ENCODE results near the gene TAS1R3. TPM values are rescaled to one million over a fixed set of nuclear protein-coding genes. Genes with fewer than 3 reads are reported as not detected.

TAS1R3 gene
- total RNA-seq, 1 experiment from 2014 or later, result 0.31 TPM

DNA sequence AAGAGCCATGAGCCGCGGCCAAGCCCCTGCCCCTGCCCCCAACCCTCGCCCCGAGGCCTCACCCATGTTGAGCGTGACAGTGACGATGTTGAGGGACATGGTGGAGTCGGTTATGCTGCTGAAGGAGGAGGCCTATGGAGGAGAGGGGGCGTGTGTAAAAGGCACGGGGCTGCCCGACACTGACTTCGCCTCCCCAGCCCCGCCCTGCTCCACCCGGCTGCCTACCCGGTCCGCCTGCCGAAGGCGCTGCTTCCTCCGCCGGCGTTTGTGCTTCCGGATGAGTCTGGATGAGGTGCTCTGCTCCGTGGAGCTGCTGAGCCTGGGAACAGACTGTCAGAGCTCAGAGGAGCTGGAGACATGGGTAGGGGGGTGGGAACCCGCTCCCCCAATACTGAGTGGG, 9.1 kb downstream of the TAS1R3 start:
- intact Hi-C loops (cut with micrococcal nuclease; ENCODE audit: unreplicated experiment), result no loop called here

GRCh38 chr1:1340791-1341548, 9.9 kb downstream of the TAS1R3 start:
- H3K27ac ChIP-seq (ENCODE audit: low read length), result no peak overlapping the region
- DNase-seq (ENCODE audit: low read depth, low spot score) (no peak), ATAC-seq (no peak)
- no peaks in the 10 kb centered on the region for H3K27me3 ChIP-seq (ENCODE audit: control insufficient read depth, insufficient read depth, low read length)
- H3K9me3 ChIP-seq (ENCODE audit: control insufficient read depth, insufficient read depth, low read depth, low read length), result no peaks in the 10 kb centered on the region
- no peak overlapping the region for H3K4me3 ChIP-seq (ENCODE audit: low read depth in 2 of 2, low read length in 2 of 2)
- peaks cover 27% of the 10 kb centered on the region for H3K4me1 ChIP-seq (ENCODE audit: control insufficient read depth, insufficient read depth, low read length)
- in situ Hi-C loops (cut with HindIII; ENCODE audit: low pct_unique_long_range_greater_than_20kb, low sequenced_read_pairs), result no loop called here
- no peak for TF ChIP-seq REST (IDR thresholded peaks at IDR 0.05; ENCODE audit: insufficient read depth in 1 of 2, low read depth in 2 of 2, low read length in 1 of 2)
- TF ChIP-seq TCF7L2 (IDR thresholded peaks at IDR 0.05; ENCODE audit: low read depth, low read length), result no peak
- TF ChIP-seq POLR2AphosphoS5 (IDR thresholded peaks at IDR 0.05; ENCODE audit: low read depth, low read length), result no peak
- TF ChIP-seq SIN3A (IDR thresholded peaks at IDR 0.05; ENCODE audit: borderline replicate concordance, insufficient read depth, low read depth, low read length), result no peak
- no peak for TF ChIP-seq CTCF (IDR thresholded peaks at IDR 0.05)
- intact Hi-C loops (cut with micrococcal nuclease; ENCODE audit: unreplicated experiment), result no loop called here
- BruUV-seq (replicated peaks), result no TSS peak
- ChIA-PET CTCF (interaction anchor here (0.6 kb wide), 1 partner anchor 31 kb away, joined by 11 read pairs; no protein-coding TSS in a partner anchor), POLR2A (no interaction called here)
- H3K36me3 ChIP-seq (ENCODE audit: control insufficient read depth, insufficient read depth, low read length), result no peaks in the 10 kb centered on the region

More for the DNA sequence above, 9.1 kb downstream of the TAS1R3 start:
- Histone ChIP-seq H3K27me3 (ENCODE audit: control insufficient read depth, insufficient read depth, low read length) (no peaks in the 10 kb centered on the region), H3K9me3 (ENCODE audit: control insufficient read depth, insufficient read depth, low read depth, low read length) (no peaks in the 10 kb centered on the region), H3K36me3 (ENCODE audit: control insufficient read depth, insufficient read depth, low read length) (no peaks in the 10 kb centered on the region), H3K27ac (ENCODE audit: low read length) (no peak overlapping the region), H3K4me3 (ENCODE audit: low read depth in 2 of 2, low read length in 2 of 2) (no peak overlapping the region), H3K4me1 (ENCODE audit: control insufficient read depth, insufficient read depth, low read length) (peaks cover 19% of the 10 kb centered on the region)
- CTCF ChIA-PET, result no interaction called here
- no TSS peak for BruUV-seq (replicated peaks)
- DNase-seq (ENCODE audit: low read depth, low spot score), result no peak
- no peak for ATAC-seq
- in situ Hi-C loops (cut with HindIII; ENCODE audit: low pct_unique_long_range_greater_than_20kb, low sequenced_read_pairs), result no loop called here
- POLR2A ChIA-PET, result no interaction called here
- TF ChIP-seq REST (IDR thresholded peaks at IDR 0.05; ENCODE audit: insufficient read depth in 1 of 2, low read depth in 2 of 2, low read length in 1 of 2) (no peak), TCF7L2 (IDR thresholded peaks at IDR 0.05; ENCODE audit: low read depth, low read length) (no peak), POLR2AphosphoS5 (IDR thresholded peaks at IDR 0.05; ENCODE audit: low read depth, low read length) (no peak), SIN3A (IDR thresholded peaks at IDR 0.05; ENCODE audit: borderline replicate concordance, insufficient read depth, low read depth, low read length) (no peak), CTCF (IDR thresholded peaks at IDR 0.05) (no peak)
